ENCODE data around the gene ZEB2.

GRCh38 chr2:144511226-144511810, 8.6 kb downstream of the ZEB2 start:
- TF ChIP-seq, protein P1, sequence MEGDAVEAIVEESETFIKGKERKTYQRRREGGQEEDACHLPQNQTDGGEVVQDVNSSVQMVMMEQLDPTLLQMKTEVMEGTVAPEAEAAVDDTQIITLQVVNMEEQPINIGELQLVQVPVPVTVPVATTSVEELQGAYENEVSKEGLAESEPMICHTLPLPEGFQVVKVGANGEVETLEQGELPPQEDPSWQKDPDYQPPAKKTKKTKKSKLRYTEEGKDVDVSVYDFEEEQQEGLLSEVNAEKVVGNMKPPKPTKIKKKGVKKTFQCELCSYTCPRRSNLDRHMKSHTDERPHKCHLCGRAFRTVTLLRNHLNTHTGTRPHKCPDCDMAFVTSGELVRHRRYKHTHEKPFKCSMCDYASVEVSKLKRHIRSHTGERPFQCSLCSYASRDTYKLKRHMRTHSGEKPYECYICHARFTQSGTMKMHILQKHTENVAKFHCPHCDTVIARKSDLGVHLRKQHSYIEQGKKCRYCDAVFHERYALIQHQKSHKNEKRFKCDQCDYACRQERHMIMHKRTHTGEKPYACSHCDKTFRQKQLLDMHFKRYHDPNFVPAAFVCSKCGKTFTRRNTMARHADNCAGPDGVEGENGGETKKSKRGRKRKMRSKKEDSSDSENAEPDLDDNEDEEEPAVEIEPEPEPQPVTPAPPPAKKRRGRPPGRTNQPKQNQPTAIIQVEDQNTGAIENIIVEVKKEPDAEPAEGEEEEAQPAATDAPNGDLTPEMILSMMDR (IDR thresholded peaks at IDR 0.05) = no peak
- TF ChIP-seq POLR2A (IDR thresholded peaks at IDR 0.05) = no peak

Measured in adrenal gland (tissue), 5 donors.